Panc1 (cell line): ENCODE measurements around the gene CASR. TPM values are rescaled to one million over a fixed set of nuclear protein-coding genes. Genes with fewer than 3 reads are reported as not detected.

ENCODE experiments used
- ATAC-seq: fragments of 200-7000 bp; cut with Tn5 transposase; 2 replicates; pipeline ENCODE4 v1.9.1; 2020; ENCODE audit warnings: mild to moderate bottlenecking, moderate library complexity
- Bru-seq: library from RNA; stranded (reverse); fragments of 400-500 nt; gene quantifications from one replicate; lab custom pipeline; 2021; lab: Mats Ljungman, UMichigan
- BruChase-seq, 2 experiments: library from RNA; stranded (reverse); fragments of 400-500 nt; gene quantifications; one replicate each; lab custom pipeline; 2021; lab: Mats Ljungman, UMichigan
- BruUV-seq: library from RNA; stranded (reverse); fragments of 400-500 nt; replicated peaks from 2 replicates; lab custom pipeline; 2021; lab: Mats Ljungman, UMichigan
- CTCF ChIA-PET: fragments of 300-600 bp; sonication (Branson Sonifier 250); formaldehyde crosslinking; loops from one replicate; lab custom pipeline; 2022; ENCODE audit warnings: antibody characterized with exemption; lab: Charles Lee
- POLR2A ChIA-PET: fragments of 300-600 bp; sonication (Branson Sonifier 250); formaldehyde crosslinking; loops from one replicate; lab custom pipeline; 2022; ENCODE audit warnings: antibody characterized with exemption; lab: Charles Lee
- DNase-seq: peaks from one replicate; pipeline ENCODE4 v3.0.0-alpha.2; 2010; ENCODE audit warnings: low read depth, low spot score
- H3K27ac ChIP-seq: 2 replicates; pipeline ENCODE4 v1.5.1; 2011; ENCODE audit warnings: mild to moderate bottlenecking, low read length, inconsistent platforms
- H3K27me3 ChIP-seq: fragments of 200-500 bp; sonication (Bioruptor generic); 2 replicates; pipeline ENCODE4 v1.6.0; 2014; ENCODE audit warnings: low read length, inconsistent platforms; ENCODE audit not compliant: control insufficient read depth, insufficient read depth
- H3K36me3 ChIP-seq: fragments of 200-500 bp; sonication (Bioruptor generic); 2 replicates; pipeline ENCODE4 v1.5.1; 2014; ENCODE audit warnings: inconsistent platforms, mild to moderate bottlenecking, low read length, moderate library complexity; ENCODE audit not compliant: control insufficient read depth, insufficient read depth
- H3K4me1 ChIP-seq: 2 replicates; pipeline ENCODE4 v1.5.1; 2011; ENCODE audit warnings: inconsistent platforms, mild to moderate bottlenecking, low read length, moderate library complexity; ENCODE audit not compliant: control insufficient read depth, insufficient read depth
- H3K4me3 ChIP-seq, 2 experiments: 2 replicates each; pipeline ENCODE4 v1.5.1; 2011 to 2012; ENCODE audit warnings: low read depth in 2 of 2, low read length in 2 of 2, mild to moderate bottlenecking in 2 of 2, inconsistent platforms in 1 of 2, moderate library complexity in 1 of 2
- H3K9me3 ChIP-seq: fragments of 200-500 bp; sonication (Bioruptor generic); 2 replicates; pipeline ENCODE4 v1.5.1; 2014; ENCODE audit warnings: low read depth, mild to moderate bottlenecking, inconsistent platforms, low read length, moderate library complexity; ENCODE audit not compliant: control insufficient read depth, insufficient read depth
- CTCF ChIP-seq: fragments of 450-650 bp; IDR thresholded peaks from 2 replicates; pipeline ENCODE4 v1.5.1; 2017; ENCODE audit warnings: mild to moderate bottlenecking
- POLR2AphosphoS5 ChIP-seq: IDR thresholded peaks from 2 replicates; pipeline ENCODE4 v1.6.1; 2012; ENCODE audit warnings: mild to moderate bottlenecking, low read depth, low read length, moderate library complexity
- REST ChIP-seq, 2 experiments: IDR thresholded peaks; 2 replicates each; pipeline ENCODE4 v1.6.1; 2011 to 2012; ENCODE audit warnings: low read depth in 2 of 2, control low read depth in 1 of 2, low read length in 1 of 2, mild to moderate bottlenecking in 1 of 2, moderate library complexity in 1 of 2; ENCODE audit not compliant: insufficient read depth in 1 of 2
- SIN3A ChIP-seq: IDR thresholded peaks from 2 replicates; pipeline ENCODE4 v1.6.1; 2012; ENCODE audit warnings: low read depth, mild to moderate bottlenecking, low read length, moderate library complexity, borderline replicate concordance; ENCODE audit not compliant: insufficient read depth
- TCF7L2 ChIP-seq: IDR thresholded peaks from 2 replicates; pipeline ENCODE4 v1.6.1; 2011; ENCODE audit warnings: mild to moderate bottlenecking, low read depth, low read length, inconsistent platforms
- in situ Hi-C: cut with HindIII; loops from 2 replicates; pipeline ENCODE4 v1.10.0; 2016; ENCODE audit warnings: low sequenced_read_pairs, low pct_unique_long_range_greater_than_20kb
- intact Hi-C: fragments of 100-400 bp; cut with micrococcal nuclease; formaldehyde crosslinking; loops from one replicate; pipeline ENCODE4 v1.10.0; 2022; ENCODE audit not compliant: unreplicated experiment
- long read RNA-seq: library from polyadenylated mRNA; unstranded; transcript quantifications from one replicate; pipeline ENCODE4 v2.0.0, GENCODE V29; 2021; ENCODE audit not compliant: unreplicated experiment
- polyA plus RNA-seq: library from polyadenylated mRNA; unstranded; fragments of >200 nt; gene quantifications from one replicate; pipeline ENCODE4 v1.2.1, GENCODE V29; 2012; ENCODE audit warnings: missing spikeins; ENCODE audit not compliant: insufficient read length
- total RNA-seq: library from RNA; stranded (reverse); gene quantifications from one replicate; pipeline ENCODE4 v1.2.1, GENCODE V29; 2021; ENCODE audit not compliant: unreplicated experiment

CASR gene
- total RNA-seq (not detected), Bru-seq, nascent RNA (percentile 2 among the genes with signal in this experiment), BruChase-seq, experiment 1, labeled RNA remaining after a 2-hour chase (percentile 3 among the genes with signal in this experiment), BruChase-seq, experiment 2, labeled RNA remaining after a 6-hour chase (percentile 4 among the genes with signal in this experiment)
- not detected for polyA plus RNA-seq
- long read RNA-seq = 0 reads

- POLR2A ChIA-PET = interaction anchor here (0.7 kb wide), 1 partner anchor 28 kb away, joined by 4 read pairs; no protein-coding TSS in a partner anchor
- Histone ChIP-seq H3K27me3 (peaks cover 53% of the 10 kb centered on the region), H3K4me1 (no peaks in the 10 kb centered on the region), H3K9me3 (no peaks in the 10 kb centered on the region), H3K27ac (no peak within 1 kb of the TSS), H3K4me3 (peak within 1 kb of the TSS; percentile 2 to 29; a peak in 2 of 4 replicates), H3K36me3 (no peaks in the 10 kb centered on the region)
- CTCF ChIA-PET = no interaction called here
- intact Hi-C loops (no loop called here), in situ Hi-C loops (no loop called here)
- DNase-seq = no peak
- TF ChIP-seq SIN3A (no peak), REST (IDR thresholded peaks at IDR 0.05; ENCODE audit: insufficient read depth in 1 of 2, low read depth in 2 of 2, low read length in 1 of 2) (no peak), POLR2AphosphoS5 (no peak), TCF7L2 (no peak), CTCF (no peak)
- no TSS peak for BruUV-seq
- peak; percentile 43; the same call in 1 of the 2 replicates for ATAC-seq
These were observed at the start of gene CASR for GRCh38 chr3:122183521-122183892. TSS of gene CASR (plus strand) at chr3:122183668. CDS start at chr3:122254190, 70,522 bp downstream.

GRCh38 chr3:122146466-122146865 lies 37.0 kb upstream of the CASR start:
- no TSS peak for BruUV-seq
- no peaks in the 10 kb centered on the region for H3K27me3 ChIP-seq
- in situ Hi-C loops = no loop called here
- DNase-seq (no peak), ATAC-seq (no peak)
- ChIA-PET CTCF (no interaction called here), POLR2A (no interaction called here)
- no peaks in the 10 kb centered on the region for H3K36me3 ChIP-seq
- H3K9me3 ChIP-seq = no peaks in the 10 kb centered on the region
- no peak overlapping the region for H3K4me3 ChIP-seq
- intact Hi-C loops = no loop called here
- no peaks in the 10 kb centered on the region for H3K4me1 ChIP-seq
- no peak for TF ChIP-seq POLR2AphosphoS5
- no peak for TF ChIP-seq REST (IDR thresholded peaks at IDR 0.05; ENCODE audit: insufficient read depth in 1 of 2, low read depth in 2 of 2, low read length in 1 of 2)
- TF ChIP-seq SIN3A = no peak
- TF ChIP-seq CTCF = no peak
- no peak for TF ChIP-seq TCF7L2
- no peak overlapping the region for H3K27ac ChIP-seq
